22Rv1 (cell line): ENCODE measurements around the gene SSR4.

Source experiments
- ZFX ChIP-seq: fragments of 450-650 bp; IDR thresholded peaks from 2 replicates; pipeline ENCODE4 v1.6.1; 2017; ENCODE audit warnings: antibody characterized with exemption, borderline replicate concordance
- TF ChIP-seq, protein P1 (sequence below): fragments of 450-650 bp; IDR thresholded peaks from 2 replicates; pipeline ENCODE4 v1.5.1; 2017; ENCODE audit warnings: mild to moderate bottlenecking

DNA sequence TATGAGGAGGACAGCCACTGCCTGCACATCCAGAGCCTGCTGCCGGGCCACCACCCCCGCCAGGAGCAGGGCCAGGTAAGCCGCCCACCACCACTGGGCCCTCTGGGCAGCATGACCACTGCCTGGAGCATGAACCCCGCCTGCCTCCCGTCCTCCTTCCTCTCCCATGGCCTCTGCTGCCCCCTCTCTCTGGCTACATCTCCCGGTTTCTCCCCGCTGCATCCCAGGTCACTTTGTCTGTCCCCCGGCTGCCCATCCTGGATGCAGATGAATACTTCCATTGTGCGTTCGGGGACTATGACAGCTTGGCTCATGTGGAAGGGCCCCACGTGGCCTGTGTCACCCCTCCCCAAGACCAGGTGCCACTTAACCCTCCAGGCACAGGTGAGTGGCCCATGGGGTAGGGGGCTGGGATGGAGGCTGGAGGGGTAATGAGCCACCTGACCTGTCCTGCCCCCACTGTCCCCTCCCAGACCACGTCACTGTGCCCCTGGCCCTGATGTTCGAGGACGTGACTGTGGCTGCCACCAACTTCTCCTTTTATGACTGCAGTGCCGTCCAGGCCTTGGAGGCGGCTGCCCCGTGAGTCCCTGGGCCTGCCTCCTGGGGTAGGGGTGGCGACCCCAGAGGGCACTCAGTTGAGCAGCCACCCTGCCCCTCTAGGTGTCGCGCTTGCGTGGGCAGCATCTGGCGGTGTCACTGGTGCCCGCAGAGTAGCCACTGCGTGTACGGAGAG, 24.4 kb upstream of the SSR4 start:
- TF ChIP-seq, protein P1, sequence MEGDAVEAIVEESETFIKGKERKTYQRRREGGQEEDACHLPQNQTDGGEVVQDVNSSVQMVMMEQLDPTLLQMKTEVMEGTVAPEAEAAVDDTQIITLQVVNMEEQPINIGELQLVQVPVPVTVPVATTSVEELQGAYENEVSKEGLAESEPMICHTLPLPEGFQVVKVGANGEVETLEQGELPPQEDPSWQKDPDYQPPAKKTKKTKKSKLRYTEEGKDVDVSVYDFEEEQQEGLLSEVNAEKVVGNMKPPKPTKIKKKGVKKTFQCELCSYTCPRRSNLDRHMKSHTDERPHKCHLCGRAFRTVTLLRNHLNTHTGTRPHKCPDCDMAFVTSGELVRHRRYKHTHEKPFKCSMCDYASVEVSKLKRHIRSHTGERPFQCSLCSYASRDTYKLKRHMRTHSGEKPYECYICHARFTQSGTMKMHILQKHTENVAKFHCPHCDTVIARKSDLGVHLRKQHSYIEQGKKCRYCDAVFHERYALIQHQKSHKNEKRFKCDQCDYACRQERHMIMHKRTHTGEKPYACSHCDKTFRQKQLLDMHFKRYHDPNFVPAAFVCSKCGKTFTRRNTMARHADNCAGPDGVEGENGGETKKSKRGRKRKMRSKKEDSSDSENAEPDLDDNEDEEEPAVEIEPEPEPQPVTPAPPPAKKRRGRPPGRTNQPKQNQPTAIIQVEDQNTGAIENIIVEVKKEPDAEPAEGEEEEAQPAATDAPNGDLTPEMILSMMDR, result no peak
- TF ChIP-seq ZFX, result no peak
